WTC11 (cell line): ENCODE measurements around the gene NSDHL. TPM values are rescaled to one million over a fixed set of nuclear protein-coding genes. Genes with fewer than 3 reads are reported as not detected.

Experiments used
- ATAC-seq: fragments of 200-7000 bp; cut with Tn5 transposase; 2 replicates; pipeline ENCODE4 v1.10.0; 2021; ENCODE audit warnings: mild to moderate bottlenecking, moderate library complexity
- CTCF ChIA-PET: fragments of 300-600 bp; sonication (Branson Sonifier 250); formaldehyde crosslinking; loops from one replicate; lab custom pipeline; 2021; ENCODE audit warnings: antibody characterized with exemption; lab: Charles Lee
- POLR2A ChIA-PET: fragments of 350-600 bp; sonication (Branson Sonifier 250); formaldehyde crosslinking; loops from one replicate; lab custom pipeline; 2021; ENCODE audit warnings: antibody characterized with exemption; lab: Charles Lee
- DNase-seq: peaks from one replicate; pipeline ENCODE4 v3.0.0; 2021; ENCODE audit warnings: low spot score
- H3K27ac Mint-ChIP-seq: 2 replicates; pipeline ENCODE4 v1.8.0; 2021; ENCODE audit warnings: mixed read lengths
- H3K27me3 Mint-ChIP-seq: 2 replicates; pipeline ENCODE4 v1.8.0; 2021; ENCODE audit warnings: low read depth, mild to moderate bottlenecking, moderate library complexity, mixed read lengths
- H3K36me3 Mint-ChIP-seq: 2 replicates; pipeline ENCODE4 v1.8.0; 2021; ENCODE audit warnings: mixed read lengths
- H3K4me1 Mint-ChIP-seq: 2 replicates; pipeline ENCODE4 v1.8.0; 2022; ENCODE audit warnings: mixed read lengths
- H3K4me3 Mint-ChIP-seq: 2 replicates; pipeline ENCODE4 v1.8.0; 2021; ENCODE audit warnings: mild to moderate bottlenecking, moderate library complexity, mixed read lengths
- H3K9me3 Mint-ChIP-seq: 2 replicates; pipeline ENCODE4 v1.8.0; 2021; ENCODE audit warnings: mixed read lengths
- AFF4 ChIP-seq: sonication (generic); formaldehyde crosslinking; IDR thresholded peaks from 2 replicates; pipeline ENCODE4 v1.8.1; 2023; ENCODE audit warnings: mild to moderate bottlenecking, missing genetic modification reagents, borderline replicate concordance
- ATF1 ChIP-seq: sonication (generic); formaldehyde crosslinking; IDR thresholded peaks from 2 replicates; pipeline ENCODE4 v1.8.1; 2023; ENCODE audit warnings: mild to moderate bottlenecking, moderate library complexity, missing genetic modification reagents
- ERG ChIP-seq: fragments of 250-450 bp; sonication (Bioruptor Pico); IDR thresholded peaks from 2 replicates; pipeline ENCODE4 v1.8.0; 2021; ENCODE audit warnings: mild to moderate bottlenecking
- MYBL2 ChIP-seq: sonication (generic); formaldehyde crosslinking; IDR thresholded peaks from 2 replicates; pipeline ENCODE4 v1.8.1; 2023; ENCODE audit warnings: mild to moderate bottlenecking, moderate library complexity, missing genetic modification reagents
- OVOL2 ChIP-seq: fragments of 250-450 bp; sonication (Bioruptor Pico); IDR thresholded peaks from 2 replicates; pipeline ENCODE4 v1.9.0; 2021; ENCODE audit warnings: mild to moderate bottlenecking, borderline replicate concordance
- PRDM15 ChIP-seq: sonication (generic); formaldehyde crosslinking; IDR thresholded peaks from 2 replicates; pipeline ENCODE4 v1.8.0; 2022; ENCODE audit warnings: missing genetic modification reagents
- PRRX2 ChIP-seq: fragments of 250-450 bp; sonication (Bioruptor Pico); IDR thresholded peaks from 2 replicates; pipeline ENCODE4 v1.8.0; 2021; ENCODE audit warnings: mild to moderate bottlenecking
- SOX15 ChIP-seq: fragments of 250-450 bp; sonication (Bioruptor Pico); IDR thresholded peaks from 2 replicates; pipeline ENCODE4 v1.9.0; 2021; ENCODE audit warnings: mild to moderate bottlenecking
- TCF7 ChIP-seq: sonication (generic); formaldehyde crosslinking; IDR thresholded peaks from 2 replicates; pipeline ENCODE4 v1.8.0; 2022; ENCODE audit warnings: mild to moderate bottlenecking, low read depth, missing genetic modification reagents, moderate library complexity
- TEAD4 ChIP-seq: sonication (generic); formaldehyde crosslinking; IDR thresholded peaks from 2 replicates; pipeline ENCODE4 v1.8.0; 2022; ENCODE audit warnings: mild to moderate bottlenecking, missing genetic modification reagents
- ZNF138 ChIP-seq: sonication (generic); formaldehyde crosslinking; conservative IDR thresholded peaks from 2 replicates; pipeline ENCODE4 v1.8.1; 2022; ENCODE audit warnings: mild to moderate bottlenecking, moderate library complexity, missing genetic modification reagents
- ZNF232 ChIP-seq: sonication (generic); formaldehyde crosslinking; IDR thresholded peaks from 2 replicates; pipeline ENCODE4 v1.8.0; 2022; ENCODE audit warnings: mild to moderate bottlenecking, missing genetic modification reagents
- ZNF396 ChIP-seq: fragments of 250-450 bp; sonication (Bioruptor Pico); IDR thresholded peaks from 2 replicates; pipeline ENCODE4 v1.8.0; 2021; ENCODE audit warnings: mild to moderate bottlenecking, moderate library complexity, borderline replicate concordance
- ZNF423 ChIP-seq: fragments of 250-450 bp; sonication (Bioruptor Pico); IDR thresholded peaks from 2 replicates; pipeline ENCODE4 v2.1.2; 2022; ENCODE audit warnings: mild to moderate bottlenecking, moderate library complexity
- total RNA-seq: library from RNA; stranded (reverse); gene quantifications from 3 replicates; pipeline ENCODE4 v1.2.3, GENCODE V29; 2021
- TF ChIP-seq, protein P1 (sequence below): fragments of 250-450 bp; sonication (Bioruptor Pico); conservative IDR thresholded peaks from 2 replicates; pipeline ENCODE4 v1.9.0; 2021; ENCODE audit warnings: mild to moderate bottlenecking
- TF ChIP-seq, protein P2 (sequence below): fragments of 200-600 bp; IDR thresholded peaks from 2 replicates; pipeline ENCODE4 v1.8.0; 2022; ENCODE audit warnings: antibody characterized with exemption
- TF ChIP-seq, protein P3 (sequence below): fragments of 250-450 bp; sonication (Bioruptor Pico); IDR thresholded peaks from 2 replicates; pipeline ENCODE4 v1.9.0; 2021; ENCODE audit warnings: mild to moderate bottlenecking, borderline replicate concordance

Gene NSDHL
- total RNA-seq, 1 experiment from 2014 or later = 22.5 TPM

DNA sequence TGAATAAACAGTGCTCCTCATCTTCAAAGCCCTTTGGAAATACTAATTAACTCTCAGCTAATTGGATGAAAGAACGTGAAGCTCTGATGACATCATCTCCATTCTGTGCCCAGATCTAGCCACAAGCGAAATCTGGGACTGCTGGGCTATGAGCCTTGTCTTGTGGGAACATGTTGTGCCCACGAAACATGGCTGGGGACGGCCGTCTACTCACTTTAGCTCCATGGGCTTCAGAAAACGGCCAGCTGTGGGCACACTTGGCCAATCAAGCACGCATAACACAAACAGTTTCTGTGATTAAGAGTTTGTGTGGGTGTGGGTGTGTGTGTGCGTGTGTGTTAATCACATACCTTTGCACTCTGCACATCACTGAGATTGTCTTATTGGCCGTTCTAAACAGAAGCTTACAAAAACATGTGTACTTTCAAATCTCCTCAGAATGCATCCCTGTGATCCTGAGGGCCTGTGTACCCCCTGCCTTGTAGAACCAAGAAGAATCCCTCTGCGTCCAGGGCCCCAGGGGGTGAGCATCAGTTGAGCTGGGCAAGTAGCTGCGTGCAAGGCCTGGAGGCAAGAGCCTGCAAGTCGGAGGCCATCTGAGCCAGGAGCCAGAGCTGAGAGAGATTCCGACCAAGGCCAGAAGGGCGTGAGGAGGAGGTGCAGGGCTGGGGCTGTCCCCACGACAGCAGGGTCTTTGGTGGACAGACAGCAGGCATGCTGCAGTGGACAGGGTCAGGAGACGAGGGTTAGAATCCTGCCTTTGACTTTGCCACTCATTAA, 48.3 kb downstream of the NSDHL start:
- no peaks in the 10 kb centered on the region for H3K36me3 Mint-ChIP-seq
- no peak overlapping the region for H3K27ac Mint-ChIP-seq
- peaks cover 3% of the 10 kb centered on the region; the same call in 1 of the 2 replicates for H3K9me3 Mint-ChIP-seq
- no peak for TF ChIP-seq TEAD4 (CRISPR knock-in tag)
- no peak for TF ChIP-seq ZNF232 (CRISPR knock-in tag)
- no peak for TF ChIP-seq ZNF423 (CRISPR knock-in tag)
- TF ChIP-seq TCF7 (CRISPR knock-in tag) = no peak
- TF ChIP-seq ZNF396 (CRISPR knock-in tag) = no peak
- no peak for TF ChIP-seq MYBL2 (CRISPR knock-in tag)
- TF ChIP-seq, protein P1, sequence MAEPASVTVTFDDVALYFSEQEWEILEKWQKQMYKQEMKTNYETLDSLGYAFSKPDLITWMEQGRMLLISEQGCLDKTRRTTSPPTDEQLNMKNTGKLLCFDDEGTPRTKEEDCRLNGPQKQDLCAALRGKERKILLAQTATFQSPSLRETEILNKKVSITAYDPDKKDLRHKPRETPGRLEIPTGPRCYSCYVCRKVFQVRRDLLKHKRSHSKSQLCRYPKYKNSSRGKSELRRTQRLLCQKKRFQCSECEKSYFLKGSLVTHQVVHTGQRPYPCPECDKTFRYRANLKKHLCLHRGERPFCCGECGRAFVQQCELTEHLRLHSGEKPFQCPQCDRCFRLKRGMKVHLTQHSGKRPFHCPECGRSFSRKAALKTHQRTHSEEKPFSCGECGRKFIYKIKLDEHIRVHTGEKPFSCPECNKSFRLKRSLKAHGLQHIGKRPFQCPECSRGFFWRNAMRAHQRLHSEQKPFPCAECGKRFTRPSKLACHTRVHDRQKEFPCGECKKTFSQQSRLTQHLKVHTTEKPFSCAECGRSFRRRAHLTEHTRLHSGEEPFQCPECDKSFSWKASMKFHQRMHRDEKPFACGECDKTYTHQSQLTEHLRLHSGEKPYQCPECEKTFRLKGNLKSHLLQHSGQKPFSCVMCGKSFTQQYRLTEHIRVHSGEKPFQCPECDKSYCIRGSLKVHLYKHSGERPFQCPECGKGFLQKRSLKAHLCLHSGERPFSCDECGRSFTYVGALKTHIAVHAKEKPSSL (CRISPR knock-in tag) = no peak
- TF ChIP-seq, protein P2, sequence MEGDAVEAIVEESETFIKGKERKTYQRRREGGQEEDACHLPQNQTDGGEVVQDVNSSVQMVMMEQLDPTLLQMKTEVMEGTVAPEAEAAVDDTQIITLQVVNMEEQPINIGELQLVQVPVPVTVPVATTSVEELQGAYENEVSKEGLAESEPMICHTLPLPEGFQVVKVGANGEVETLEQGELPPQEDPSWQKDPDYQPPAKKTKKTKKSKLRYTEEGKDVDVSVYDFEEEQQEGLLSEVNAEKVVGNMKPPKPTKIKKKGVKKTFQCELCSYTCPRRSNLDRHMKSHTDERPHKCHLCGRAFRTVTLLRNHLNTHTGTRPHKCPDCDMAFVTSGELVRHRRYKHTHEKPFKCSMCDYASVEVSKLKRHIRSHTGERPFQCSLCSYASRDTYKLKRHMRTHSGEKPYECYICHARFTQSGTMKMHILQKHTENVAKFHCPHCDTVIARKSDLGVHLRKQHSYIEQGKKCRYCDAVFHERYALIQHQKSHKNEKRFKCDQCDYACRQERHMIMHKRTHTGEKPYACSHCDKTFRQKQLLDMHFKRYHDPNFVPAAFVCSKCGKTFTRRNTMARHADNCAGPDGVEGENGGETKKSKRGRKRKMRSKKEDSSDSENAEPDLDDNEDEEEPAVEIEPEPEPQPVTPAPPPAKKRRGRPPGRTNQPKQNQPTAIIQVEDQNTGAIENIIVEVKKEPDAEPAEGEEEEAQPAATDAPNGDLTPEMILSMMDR = no peak
- TF ChIP-seq PRDM15 (CRISPR knock-in tag) = no peak
- TF ChIP-seq PRRX2 (CRISPR knock-in tag) = no peak
- TF ChIP-seq ATF1 (CRISPR knock-in tag) = no peak
- TF ChIP-seq AFF4 (CRISPR knock-in tag) = no peak
- no peak for TF ChIP-seq OVOL2 (CRISPR knock-in tag)
- TF ChIP-seq ZNF138 (CRISPR knock-in tag) = no peak
- TF ChIP-seq, protein P3, sequence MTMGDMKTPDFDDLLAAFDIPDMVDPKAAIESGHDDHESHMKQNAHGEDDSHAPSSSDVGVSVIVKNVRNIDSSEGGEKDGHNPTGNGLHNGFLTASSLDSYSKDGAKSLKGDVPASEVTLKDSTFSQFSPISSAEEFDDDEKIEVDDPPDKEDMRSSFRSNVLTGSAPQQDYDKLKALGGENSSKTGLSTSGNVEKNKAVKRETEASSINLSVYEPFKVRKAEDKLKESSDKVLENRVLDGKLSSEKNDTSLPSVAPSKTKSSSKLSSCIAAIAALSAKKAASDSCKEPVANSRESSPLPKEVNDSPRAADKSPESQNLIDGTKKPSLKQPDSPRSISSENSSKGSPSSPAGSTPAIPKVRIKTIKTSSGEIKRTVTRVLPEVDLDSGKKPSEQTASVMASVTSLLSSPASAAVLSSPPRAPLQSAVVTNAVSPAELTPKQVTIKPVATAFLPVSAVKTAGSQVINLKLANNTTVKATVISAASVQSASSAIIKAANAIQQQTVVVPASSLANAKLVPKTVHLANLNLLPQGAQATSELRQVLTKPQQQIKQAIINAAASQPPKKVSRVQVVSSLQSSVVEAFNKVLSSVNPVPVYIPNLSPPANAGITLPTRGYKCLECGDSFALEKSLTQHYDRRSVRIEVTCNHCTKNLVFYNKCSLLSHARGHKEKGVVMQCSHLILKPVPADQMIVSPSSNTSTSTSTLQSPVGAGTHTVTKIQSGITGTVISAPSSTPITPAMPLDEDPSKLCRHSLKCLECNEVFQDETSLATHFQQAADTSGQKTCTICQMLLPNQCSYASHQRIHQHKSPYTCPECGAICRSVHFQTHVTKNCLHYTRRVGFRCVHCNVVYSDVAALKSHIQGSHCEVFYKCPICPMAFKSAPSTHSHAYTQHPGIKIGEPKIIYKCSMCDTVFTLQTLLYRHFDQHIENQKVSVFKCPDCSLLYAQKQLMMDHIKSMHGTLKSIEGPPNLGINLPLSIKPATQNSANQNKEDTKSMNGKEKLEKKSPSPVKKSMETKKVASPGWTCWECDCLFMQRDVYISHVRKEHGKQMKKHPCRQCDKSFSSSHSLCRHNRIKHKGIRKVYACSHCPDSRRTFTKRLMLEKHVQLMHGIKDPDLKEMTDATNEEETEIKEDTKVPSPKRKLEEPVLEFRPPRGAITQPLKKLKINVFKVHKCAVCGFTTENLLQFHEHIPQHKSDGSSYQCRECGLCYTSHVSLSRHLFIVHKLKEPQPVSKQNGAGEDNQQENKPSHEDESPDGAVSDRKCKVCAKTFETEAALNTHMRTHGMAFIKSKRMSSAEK (CRISPR knock-in tag) = no peak
- no peak for TF ChIP-seq ERG (CRISPR knock-in tag)
- TF ChIP-seq SOX15 (CRISPR knock-in tag) = no peak
- ChIA-PET POLR2A (no interaction called here), CTCF (no interaction called here)
- peaks cover under 1% of the 10 kb centered on the region for H3K4me1 Mint-ChIP-seq
- no peak overlapping the region for H3K4me3 Mint-ChIP-seq
- ATAC-seq (no peak), DNase-seq (no peak)
- H3K27me3 Mint-ChIP-seq = peaks cover 18% of the 10 kb centered on the region
